Fibroblast of the conjunctiva (primary cell): ENCODE results near the gene LRRC51.
"Not testable (repeated sequence)": the region's sequence is repeated elsewhere in the genome, so short reads cannot be mapped to it uniquely, and the experiment has no call there.

Source experiments
- DNase-seq: peaks from one replicate; pipeline ENCODE4 v3.0.0-alpha.2; 2010; ENCODE audit warnings: low read depth

LRRC51 gene

DNA sequence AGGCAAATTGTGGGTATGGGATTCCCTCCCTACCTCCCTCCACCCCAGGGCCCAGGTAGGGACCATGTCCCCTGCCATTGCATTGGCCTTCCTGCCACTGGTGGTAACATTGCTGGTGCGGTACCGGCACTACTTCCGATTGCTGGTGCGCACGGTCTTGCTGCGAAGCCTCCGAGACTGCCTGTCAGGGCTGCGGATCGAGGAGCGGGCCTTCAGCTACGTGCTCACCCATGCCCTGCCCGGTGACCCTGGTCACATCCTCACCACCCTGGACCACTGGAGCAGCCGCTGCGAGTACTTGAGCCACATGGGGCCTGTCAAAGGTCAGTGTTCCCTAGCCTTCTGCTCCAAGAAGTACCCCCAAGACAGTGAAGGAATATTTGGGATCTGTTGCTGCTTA is 25.2 kb downstream of the LRRC51 start, which contains the start of gene TOMT:
Gene TOMT, plus strand, starts transcription at position 37 of the 400 bp plus-strand sequence. Its CDS starts 28 bp downstream, at position 65.
- no peak for DNase-seq

DNA sequence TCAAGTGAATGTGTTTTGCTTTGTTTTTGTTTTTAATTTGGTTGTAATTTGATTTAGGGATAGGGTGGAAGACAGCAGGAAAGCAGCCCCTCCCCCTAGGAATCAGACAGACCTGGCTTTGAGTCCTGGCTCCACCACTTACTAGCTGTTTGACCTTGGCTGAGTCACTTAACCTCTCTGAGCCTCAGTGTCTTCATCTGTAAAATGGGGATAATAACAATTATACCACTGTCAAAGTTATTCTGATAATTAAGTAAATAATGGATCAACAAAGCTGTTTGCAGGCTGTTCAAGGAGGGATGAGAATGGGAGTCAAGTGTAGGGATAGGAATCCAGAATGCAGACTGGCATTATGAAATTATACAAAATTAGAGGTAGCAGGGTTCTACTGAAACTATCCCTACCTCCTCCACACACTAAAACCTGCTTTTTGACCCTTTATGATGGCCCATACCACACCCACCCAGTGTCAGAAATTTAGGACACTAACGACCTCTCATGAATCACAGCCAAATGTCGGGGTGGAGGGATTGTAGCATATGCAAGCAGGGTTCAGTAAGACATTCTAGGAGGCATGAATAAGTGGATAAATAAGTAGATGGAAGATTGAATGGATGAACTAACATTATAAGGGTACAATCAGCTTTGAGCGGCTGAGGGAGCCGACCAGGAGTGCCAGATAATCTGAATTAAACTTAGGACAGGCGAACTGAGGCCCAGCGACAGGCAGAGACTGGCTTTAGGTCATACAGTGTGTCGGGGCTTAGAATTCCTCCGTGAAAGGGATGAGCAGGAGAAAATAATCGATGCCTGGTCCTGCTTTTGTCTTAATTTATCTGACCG is 30.9 kb downstream of the LRRC51 start:
- DNase-seq = no peak

DNA sequence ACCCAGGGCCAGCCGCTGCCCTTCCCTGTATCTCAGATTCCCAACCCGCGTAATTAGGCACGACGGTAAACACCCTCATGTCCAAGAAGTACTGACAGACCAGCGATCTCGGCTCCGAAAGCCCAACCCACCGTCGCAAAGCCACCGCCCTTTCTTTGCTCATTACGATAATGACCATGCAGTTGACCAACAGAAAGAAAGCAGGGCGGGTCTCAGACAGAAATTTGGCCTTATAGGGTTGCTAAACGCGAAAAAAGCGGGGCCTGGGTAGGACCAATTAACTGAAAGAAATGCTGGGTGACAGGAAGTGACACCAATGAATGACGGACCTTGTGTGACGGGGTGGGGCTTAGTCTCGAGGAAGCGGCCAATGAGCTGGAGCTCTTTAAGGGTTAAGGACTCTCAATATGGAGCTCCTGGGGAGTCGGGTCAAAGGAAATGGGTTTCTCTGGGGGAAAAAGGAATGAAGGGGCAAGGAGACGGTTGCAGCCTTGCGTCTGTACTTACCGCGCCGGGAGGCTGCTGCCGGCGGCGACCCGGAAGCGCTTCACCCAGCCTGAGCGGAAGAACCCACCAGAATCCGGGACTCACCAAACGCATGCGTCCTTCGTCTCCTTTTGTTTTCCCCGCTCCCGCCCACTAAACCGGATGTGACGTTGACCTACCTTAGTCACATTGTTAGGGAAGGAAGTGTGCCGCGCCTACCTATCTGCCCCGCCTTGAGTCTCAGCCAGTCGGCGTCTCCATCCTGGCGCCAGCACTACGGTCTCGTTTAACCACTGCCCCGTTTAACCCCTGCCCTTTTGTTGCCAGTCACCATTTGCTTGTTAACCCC is 31.7 kb downstream of the LRRC51 start, which contains the start of gene ANAPC15:
Gene ANAPC15, minus strand, starts transcription at position 553 of the 835 bp plus-strand sequence. CDS start 1,419 bp downstream, outside the sequence.
- DNase-seq = peak; percentile 98

DNA sequence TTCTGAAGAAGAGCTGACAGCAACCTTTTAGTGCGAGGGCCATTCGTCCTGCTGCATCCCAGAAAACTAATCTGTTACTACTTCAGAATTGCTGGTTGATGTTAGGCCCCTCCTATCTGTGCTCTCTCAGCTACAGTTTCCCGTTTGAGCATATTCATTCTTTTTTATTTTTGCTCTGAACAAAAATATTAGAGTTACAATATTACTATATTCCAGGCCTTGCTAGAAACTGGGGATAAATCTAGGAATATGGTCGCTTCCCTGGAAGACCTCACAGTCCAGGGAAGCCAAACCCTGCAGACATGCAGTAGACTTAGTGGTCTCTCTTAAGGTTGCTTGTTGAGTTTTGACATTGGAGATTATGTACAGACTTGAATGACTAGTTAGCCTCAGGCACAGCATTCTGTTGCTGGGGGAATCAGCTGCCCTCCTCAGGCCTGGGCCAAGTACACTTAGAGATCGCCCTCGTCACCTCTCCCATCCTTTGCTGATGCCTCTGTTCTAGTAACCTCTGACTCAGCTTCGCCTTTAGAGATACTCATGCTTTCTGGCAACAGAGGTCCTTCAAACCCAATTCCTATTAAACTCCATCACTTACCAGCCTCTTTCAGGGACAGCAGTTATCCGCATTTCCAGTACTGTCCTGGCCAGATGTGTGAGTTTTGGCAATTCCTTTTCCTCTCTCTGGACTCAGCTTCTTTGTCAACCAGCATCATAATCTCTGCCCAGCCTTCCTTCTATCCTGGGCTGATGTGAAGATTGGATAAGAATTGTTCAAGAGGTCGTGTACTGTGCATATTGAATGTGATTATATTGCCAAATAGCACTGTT is 32.5 kb downstream of the LRRC51 start:
- DNase-seq = no peak

DNA sequence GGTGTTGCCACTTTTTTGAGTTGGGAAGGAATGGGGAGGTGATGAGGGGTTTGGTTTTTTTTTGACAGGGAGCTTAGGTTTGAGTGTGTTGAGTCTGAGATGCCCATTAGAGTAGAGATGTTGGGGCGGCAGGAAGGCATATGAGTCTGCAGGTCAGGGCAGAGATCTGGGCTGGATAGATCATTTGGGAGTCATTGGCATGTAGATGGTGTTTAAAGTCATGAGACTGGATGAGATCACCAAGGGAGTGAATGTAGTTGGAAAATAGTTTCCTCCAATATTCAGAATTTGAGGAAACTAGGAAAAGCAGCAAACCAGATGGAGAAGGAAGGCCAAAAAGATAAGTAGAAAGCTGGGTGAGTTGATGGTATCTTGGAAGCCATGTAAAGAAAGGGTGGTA is 33.9 kb downstream of the LRRC51 start:
- no peak for DNase-seq

DNA sequence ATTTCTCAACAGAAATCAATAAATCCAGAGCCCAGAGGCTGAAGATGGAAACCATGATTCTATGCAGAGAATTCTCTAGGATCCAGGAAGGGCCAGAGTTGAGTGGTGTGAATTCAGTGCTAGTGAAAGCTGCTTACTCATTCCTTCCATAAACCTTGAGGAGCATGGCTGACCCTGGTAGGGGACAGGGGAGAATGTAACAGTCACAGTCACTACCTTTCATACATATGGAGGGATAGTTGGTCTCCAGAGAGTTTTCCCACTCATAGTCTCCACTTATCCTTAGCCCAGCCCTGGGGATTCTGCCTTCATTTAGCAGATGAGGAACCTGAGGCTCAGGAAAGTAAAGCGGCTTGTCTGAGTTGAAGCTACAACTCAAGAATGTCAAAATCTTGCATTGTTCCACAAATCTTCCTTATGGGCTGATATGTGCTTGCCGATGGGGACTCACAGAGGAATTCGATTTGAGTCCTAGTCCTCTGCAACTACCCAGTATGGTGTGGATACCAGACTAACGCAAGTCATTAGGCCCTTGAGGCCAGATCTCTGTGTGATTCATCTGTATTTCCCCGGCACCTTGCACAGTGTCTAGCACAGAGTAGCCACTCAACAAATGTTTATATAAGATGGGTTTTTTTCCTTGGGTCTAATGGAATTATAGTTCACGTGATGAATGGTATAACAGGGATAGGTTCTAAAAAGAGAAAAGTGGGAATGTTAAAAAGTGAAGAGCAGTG is 35.5 kb downstream of the LRRC51 start:
- no peak for DNase-seq

DNA sequence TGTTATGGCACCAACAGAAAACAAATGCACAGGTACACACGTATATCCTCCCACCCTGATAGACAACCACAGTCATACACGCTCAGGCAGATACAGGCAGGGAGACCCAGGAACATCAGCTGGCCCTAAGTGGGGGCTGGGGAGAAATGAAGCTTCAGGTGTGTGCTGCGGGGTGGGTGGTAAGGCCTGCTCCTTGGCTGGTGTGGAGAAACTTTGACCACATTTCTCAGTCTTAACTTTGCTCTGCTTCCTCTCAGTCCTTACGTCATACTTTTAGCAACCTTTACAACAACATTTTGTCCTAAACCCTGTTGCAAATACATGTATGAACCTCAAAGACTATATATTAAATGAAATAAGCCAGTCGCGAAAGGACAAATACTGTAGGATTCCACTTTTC is 38.5 kb downstream of the LRRC51 start:
- no peak for DNase-seq

DNA sequence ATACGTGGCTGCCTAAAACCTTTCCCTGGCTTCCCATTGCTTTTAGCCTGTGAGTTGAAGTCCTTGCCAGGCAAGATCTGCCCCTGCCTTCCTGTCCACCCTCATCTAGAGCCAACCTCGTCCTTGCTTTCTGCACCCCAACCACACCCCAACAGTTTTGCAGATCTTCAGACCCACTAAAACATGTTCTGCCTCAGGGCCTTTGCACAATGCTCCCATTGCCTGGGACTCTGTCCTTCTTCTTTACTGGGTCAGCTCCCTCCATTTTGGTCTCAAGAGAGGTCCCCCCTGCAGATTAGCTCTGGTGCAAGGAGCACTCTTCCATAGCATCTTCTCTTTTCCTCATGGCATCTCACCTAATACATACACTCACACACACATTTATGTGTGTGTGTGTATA is 40.3 kb downstream of the LRRC51 start:
- DNase-seq = no peak

DNA sequence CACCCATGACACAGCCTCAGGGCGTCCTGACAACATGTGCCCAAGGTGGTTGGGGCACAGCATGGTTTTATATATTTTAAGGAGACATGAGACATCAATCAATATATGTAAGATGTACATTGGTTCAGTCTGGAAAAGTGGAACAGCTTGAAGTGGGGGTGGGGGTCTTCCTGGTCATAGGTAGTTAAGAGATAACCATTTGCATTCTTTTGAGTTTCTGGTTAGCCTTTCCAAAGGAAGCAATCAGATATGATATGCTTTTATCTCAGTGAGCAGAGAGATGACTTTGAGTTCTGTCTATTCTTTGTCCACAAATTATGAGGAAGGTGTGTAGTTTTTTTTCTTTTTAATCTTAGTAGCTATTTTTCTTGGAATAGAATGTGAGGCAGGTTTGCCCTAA is 42.0 kb downstream of the LRRC51 start:
- no peak for DNase-seq

DNA sequence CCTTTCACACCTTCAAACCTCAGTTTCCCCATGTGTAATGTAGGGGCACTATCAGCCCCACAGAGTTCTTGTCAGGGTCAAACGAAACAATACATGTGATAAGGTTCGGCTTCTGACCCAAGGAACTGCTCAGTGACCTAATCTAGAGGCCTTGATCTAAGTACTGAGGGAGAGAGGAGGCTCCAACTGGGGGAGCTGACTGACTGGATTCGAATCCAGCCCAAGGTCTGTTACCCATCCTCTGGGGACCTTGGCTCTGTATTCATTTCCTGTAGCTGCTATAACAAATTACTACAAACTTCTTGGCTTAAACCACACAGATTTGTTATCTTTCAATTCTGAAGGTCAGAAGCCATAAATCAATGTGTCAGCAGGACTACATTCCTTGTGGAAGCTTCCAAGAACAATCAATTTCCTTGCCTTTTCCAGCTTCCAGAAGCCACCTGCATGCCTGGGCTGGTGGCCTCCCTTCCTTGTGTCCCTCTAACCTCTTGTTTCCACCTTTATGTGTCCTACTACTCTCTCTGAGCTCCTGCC is 42.5 kb downstream of the LRRC51 start:
- no peak for DNase-seq

DNA sequence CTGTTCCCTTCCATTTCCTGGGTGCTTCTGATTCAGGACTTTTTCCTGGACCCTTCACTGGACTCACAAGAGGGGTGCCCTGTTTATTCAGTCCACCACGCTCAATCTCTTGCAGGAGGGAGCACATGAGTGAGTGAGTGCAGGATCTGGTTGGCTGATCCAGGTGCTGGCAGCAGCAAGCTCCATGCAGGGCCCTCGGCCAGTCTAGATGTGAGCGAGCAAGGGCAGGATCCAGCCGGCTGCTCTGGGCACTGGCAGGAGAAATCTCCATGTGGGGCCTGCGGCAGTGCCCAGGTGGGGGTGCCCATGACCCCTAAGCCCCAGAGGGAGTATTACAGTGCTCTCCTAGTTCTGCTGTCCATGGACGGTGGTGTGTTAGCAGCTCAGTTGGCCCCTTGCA is 43.4 kb downstream of the LRRC51 start:
- no peak for DNase-seq

DNA sequence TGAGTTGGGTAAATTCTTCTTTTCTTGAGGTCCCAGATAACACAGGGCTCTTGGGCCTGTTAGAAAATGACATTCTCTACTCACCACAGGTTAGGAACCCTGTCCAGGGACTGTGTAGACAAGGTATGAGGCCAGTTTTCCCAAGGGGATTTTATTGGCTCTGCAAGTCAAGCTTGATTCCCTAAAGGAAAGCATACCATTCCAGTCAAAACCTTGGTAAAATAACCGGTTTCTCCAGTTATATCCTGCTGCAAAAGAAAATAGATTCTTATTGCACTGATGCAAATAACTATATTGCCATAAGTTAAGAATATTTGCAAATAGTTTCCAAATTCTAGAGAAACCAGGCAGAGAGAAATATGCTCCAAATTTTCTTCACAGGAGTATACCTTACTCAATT is 45.3 kb downstream of the LRRC51 start:
- no peak for DNase-seq

DNA sequence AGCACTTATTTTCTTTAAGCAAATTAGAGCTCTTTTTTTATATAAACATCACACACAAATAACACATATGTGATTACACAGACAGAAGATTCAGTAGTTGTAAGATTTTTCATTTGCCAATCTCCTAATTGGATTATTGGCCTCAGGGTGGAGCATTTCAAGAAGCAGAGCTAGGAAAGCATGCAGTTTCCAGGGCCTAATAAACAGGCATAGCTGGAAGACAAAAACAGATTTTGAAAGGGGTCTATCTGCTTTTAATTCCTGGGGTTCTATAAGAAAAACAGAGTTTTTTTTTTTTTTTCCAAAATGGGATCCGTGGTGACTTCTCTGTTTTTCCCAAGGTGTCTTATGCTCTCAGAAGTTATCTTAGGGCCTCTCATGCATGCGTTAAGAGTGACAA is 47.3 kb downstream of the LRRC51 start:
- no peak for DNase-seq

DNA sequence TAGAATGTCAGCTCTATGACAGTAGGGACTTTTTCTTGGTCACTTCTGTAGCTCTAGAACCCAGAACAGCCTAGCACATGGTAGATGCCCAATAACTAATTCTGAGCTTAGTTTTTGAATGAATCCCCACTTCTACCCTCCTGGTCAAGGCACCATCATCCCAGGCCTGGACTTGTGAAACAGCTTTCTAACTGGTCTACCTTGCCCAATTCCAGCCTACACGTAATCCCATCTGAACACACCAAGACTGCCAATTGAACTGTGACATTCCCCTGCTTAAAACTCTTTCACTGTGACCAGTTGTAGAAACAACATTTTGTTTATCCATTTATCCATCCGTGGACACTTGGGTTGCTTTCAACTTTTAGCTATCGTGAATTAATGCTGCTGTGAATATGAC is 48.7 kb downstream of the LRRC51 start:
- no peak for DNase-seq

DNA sequence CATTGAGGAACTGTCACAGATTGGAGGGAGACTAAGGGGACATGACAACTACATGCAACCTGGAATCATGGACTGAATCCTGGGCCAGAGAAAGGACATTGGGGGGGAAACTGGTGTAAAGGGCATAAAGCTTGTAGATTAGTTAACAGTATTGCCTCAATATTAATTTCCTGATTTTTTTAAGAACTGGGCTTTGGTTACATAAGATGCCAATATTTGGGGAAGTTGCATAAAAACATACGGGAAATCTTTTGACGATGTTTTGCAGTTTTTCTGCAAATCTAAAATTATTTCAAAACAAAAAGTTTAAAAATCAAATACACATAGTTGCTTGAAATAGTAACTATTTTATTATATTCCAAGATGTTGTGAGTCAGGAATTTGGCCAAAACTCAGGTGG is 52.0 kb downstream of the LRRC51 start:
- no peak for DNase-seq

DNA sequence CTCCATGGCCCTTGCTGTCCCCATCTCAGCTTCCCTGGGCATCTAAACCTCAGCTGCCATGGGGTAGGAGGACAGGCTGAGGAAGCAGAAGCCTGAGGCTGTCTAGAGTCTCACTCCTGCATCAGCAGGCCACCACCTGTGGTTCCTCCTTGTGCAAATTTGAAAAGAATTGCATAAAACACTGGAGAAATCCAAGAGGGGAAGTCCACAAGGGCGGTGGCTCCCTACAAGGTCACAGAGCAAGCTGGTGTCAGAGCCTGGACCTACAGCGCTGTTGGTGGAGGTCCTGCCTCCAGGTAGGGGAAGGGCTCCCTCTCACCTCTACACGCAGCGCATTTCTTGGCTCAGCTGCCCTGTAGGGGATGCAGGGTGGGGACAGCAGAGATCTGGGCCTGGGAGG is 54.8 kb downstream of the LRRC51 start, which contains the start of gene FOLR3:
Gene FOLR3, plus strand, starts transcription at position 253 of the 400 bp plus-strand sequence. CDS start 228 bp downstream, outside the sequence.
- not testable (repeated sequence) for DNase-seq

DNA sequence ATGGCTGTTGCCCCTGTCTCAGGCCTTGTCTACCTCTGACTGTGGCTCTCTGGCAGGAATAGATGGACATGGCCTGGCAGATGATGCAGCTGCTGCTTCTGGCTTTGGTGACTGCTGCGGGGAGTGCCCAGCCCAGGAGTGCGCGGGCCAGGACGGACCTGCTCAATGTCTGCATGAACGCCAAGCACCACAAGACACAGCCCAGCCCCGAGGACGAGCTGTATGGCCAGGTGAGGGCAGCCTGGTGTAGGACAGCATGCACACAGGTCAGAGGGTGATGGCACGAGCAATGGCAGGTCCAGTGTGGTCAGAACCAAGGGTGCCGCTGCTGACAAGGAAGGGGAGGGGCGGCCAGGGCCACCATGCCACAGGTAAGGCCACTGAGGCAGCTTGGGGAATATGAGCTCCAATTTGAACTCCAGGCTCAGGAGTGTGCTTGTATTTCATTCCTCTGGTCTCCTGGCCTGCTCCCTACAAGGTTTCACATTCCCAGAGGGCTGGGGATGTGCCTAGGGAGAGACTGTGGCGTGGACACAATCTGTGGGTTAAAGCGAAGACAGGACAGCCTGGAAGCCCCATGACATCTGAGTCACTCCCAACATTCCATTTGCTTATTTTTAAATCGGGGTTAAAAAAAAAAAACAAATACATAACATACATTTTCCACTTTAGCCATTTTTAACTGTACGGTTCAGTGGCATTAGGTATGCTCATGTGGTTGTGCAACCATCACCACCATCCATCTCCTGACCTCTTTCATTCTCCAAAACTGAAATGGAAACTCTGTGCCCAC is 55.4 kb downstream of the LRRC51 start:
- DNase-seq = no peak

DNA sequence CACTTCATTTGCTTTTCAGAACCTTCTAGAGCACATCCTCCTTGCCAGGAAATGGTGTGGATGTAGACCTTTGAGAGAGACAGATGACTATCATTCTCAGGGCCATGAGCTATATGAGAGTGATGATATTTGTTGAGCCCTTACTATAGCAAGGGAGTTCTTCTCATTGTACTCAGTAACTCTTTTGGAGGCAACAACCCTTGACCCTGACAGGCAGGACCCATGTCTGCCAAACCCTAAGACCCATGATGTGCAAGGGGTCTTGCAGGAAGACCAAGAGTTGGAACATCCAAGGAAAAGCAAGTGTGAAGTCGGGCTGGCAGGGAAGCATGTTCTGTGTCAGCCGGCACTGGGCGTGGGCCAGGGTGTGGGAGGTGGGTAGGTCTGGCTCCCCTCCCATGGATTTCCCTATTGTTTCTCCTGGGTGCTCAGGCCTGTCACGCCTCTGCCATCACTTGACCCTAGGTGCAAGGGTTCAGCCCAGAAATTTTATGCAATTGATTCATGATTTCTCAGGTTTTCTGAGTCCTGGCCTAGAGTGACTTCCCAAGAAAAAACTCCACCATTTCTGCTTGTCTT is 56.1 kb downstream of the LRRC51 start:
- no peak for DNase-seq

DNA sequence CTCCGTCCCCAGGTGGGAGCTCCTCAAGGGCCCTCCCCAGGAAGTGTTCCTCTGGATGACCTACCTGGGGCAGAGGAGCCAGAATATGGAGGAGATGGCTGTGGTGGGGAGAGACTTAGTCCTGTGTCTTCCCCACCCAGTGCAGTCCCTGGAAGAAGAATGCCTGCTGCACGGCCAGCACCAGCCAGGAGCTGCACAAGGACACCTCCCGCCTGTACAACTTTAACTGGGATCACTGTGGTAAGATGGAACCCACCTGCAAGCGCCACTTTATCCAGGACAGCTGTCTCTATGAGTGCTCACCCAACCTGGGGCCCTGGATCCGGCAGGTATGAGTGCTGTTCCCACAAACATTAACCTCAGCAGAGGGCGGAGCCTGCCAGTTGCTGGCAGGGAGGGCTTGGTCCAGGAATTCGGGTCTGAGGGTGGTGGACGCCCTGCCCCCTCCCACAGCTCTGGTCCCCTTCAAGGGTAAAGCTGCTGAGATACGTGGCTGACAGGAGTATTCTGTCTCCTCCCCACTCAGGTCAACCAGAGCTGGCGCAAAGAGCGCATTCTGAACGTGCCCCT is 58.3 kb downstream of the LRRC51 start:
- DNase-seq = no peak
